NCI-H2196 treated with DMSO at 0.1 percent for 48 hours (cell line): ENCODE measurements around the gene HOXD9.

Experiments
- DNase-seq: peaks from one replicate; lab custom pipeline; 2025; ENCODE audit not compliant: unreplicated experiment; lab: John Stamatoyannopoulos, UW

HOXD9 gene

GRCh38 chr2:176164611-176165369 lies 42.3 kb downstream of the HOXD9 start:
- no peak for DNase-seq

- no peak for DNase-seq
Measured at GRCh38 chr2:176165370-176166050, 43.0 kb downstream of the HOXD9 start.

- DNase-seq: no peak
Measured at GRCh38 chr2:176166272-176166671, 43.8 kb downstream of the HOXD9 start.

- DNase-seq: no peak
Measured at GRCh38 chr2:176167398-176167797, 44.9 kb downstream of the HOXD9 start.

- no peak for DNase-seq
Measured at GRCh38 chr2:176169181-176169580, 46.7 kb downstream of the HOXD9 start.

GRCh38 chr2:176169711-176170110 lies 47.2 kb downstream of the HOXD9 start:
- DNase-seq: no peak

- DNase-seq: no peak
Measured at GRCh38 chr2:176170602-176171305, 48.2 kb downstream of the HOXD9 start.

GRCh38 chr2:176171351-176172006 lies 49.0 kb downstream of the HOXD9 start:
- DNase-seq: no peak

- DNase-seq: no peak
Measured at GRCh38 chr2:176172007-176172894, 49.7 kb downstream of the HOXD9 start.

- no peak for DNase-seq
Measured at GRCh38 chr2:176172895-176173566, 50.5 kb downstream of the HOXD9 start.

GRCh38 chr2:176173567-176174381 lies 51.3 kb downstream of the HOXD9 start:
- DNase-seq: no peak

GRCh38 chr2:176174382-176174823 lies 51.9 kb downstream of the HOXD9 start:
- DNase-seq: no peak
